ENCODE results near the gene MYH7.

MYH7 gene

DNA sequence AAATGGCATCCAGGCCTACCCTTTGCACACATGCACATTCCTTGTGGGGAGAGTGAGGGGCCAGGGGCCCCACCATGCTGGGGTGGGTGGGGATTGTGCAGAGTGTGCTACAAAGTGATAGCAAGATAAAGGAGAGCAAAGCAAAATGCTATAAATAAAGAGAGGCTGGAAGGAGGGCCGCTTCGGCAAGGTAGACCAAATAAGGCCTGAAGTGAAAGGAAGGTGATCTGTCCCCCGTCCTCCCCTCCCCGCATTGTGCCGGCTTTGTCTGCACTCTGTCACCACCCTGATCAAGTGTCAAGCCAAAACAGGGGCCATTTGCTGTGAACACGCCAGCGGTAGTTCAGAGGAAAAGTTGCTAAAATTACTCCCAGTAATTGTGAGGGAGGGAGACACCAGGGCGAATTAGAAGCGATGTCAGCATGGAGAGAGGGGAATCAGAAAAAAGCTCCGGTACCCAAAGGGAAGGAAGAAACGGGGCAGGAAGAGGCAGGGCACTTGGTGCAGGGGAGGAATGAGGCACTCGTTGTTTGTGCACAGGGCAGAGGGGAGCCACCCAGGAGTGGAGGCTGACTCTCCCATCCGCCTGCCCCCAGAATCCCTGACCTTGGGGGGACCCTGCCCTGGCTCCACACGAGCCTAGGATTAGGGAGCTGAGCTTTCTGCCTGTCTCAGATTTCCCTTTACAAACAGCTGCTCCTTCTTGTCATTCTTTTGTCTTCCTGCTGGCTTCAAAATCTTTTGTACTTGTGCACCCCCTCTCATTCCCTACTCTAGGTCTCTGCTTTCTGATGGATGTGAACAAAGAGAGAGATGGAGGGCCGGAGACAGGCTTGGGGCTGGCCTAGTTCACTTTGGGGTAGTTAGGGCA, 2.9 kb upstream of the MYH7 start:
- Histone ChIP-seq H3K4me2 (ENCODE audit: low read depth, low read length, poor library complexity, severe bottlenecking) (no peak overlapping the region), H3K4me3 (ENCODE audit: insufficient read depth, low read length, poor library complexity, severe bottlenecking) (no peak overlapping the region), H4K20me1 (ENCODE audit: low read depth, low read length) (no peaks in the 10 kb centered on the region), H3K9me2 (replicated peaks; ENCODE audit: insufficient read depth, low read length) (no peaks in the 10 kb centered on the region), H3K36me3 (ENCODE audit: low read length) (no peaks in the 10 kb centered on the region), H3K27ac (ENCODE audit: low read depth, low read length) (no peak overlapping the region), H3K79me2 (ENCODE audit: insufficient read depth, low read length) (no peaks in the 10 kb centered on the region), H3K9me3 (ENCODE audit: insufficient read depth, low read length) (no peaks in the 10 kb centered on the region), H3K9ac (ENCODE audit: low read length) (no peak overlapping the region), H2AFZ (ENCODE audit: low read depth, low read length, severe bottlenecking) (no peak overlapping the region), H3K27me3 (ENCODE audit: low read length) (no peaks in the 10 kb centered on the region), H3F3A (ENCODE audit: insufficient read depth) (no peaks in the 10 kb centered on the region)
- TF ChIP-seq, protein P1, sequence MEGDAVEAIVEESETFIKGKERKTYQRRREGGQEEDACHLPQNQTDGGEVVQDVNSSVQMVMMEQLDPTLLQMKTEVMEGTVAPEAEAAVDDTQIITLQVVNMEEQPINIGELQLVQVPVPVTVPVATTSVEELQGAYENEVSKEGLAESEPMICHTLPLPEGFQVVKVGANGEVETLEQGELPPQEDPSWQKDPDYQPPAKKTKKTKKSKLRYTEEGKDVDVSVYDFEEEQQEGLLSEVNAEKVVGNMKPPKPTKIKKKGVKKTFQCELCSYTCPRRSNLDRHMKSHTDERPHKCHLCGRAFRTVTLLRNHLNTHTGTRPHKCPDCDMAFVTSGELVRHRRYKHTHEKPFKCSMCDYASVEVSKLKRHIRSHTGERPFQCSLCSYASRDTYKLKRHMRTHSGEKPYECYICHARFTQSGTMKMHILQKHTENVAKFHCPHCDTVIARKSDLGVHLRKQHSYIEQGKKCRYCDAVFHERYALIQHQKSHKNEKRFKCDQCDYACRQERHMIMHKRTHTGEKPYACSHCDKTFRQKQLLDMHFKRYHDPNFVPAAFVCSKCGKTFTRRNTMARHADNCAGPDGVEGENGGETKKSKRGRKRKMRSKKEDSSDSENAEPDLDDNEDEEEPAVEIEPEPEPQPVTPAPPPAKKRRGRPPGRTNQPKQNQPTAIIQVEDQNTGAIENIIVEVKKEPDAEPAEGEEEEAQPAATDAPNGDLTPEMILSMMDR (IDR thresholded peaks at IDR 0.05; ENCODE audit: insufficient read depth, low read length, poor library complexity, severe bottlenecking), result no peak
- no peak for TF ChIP-seq EZH2phosphoT487 (conservative IDR thresholded peaks at IDR 0.05; ENCODE audit: low read length)

DNA sequence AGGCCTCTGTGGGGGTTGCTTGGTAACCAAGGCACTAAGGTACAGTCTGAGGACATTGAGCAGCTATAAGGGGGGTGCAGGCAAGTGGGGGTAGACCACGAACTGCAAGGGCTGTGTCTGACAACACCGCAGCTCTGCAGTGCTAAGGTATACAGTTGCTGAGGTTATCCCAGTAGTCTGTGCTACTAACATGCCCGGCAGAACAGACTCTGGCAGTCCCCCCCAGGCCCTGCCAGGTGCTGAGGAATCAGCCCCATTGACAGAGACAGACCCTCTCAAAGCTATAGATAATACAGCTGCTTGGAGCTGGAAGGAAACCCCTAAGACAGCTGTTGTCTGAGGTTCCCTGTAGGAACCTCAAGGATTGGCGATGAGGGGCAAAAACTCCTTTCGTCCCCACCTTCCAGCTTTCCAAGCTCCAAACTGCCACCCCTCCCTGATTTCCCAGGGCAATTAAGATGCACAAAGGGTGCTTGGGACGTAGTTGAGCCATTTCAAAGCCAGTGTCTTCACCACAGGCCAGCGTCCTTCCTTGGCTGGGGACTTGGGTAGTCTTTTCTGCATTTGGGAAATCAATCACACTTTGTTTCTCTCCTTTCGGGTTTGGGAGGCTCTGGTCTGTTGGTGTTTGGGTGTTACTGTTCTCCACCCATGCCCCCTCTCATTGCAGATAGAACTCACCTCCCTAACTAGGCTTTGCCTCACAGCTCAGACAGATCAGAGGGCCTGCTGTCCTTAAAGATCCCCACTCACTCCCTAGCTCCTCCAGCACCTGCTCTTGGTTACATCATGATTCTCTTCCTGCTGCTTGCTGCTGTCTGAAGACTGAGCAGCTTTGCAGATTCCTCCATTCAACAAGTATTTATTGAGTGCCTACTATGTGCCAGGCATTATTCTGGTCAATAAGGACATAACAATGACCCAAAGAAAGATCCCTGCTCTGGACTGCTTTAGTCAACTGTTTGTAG, 2.0 kb upstream of the MYH7 start:
- Histone ChIP-seq H3F3A (ENCODE audit: insufficient read depth) (no peaks in the 10 kb centered on the region), H3K79me2 (ENCODE audit: insufficient read depth, low read length) (no peaks in the 10 kb centered on the region), H3K36me3 (ENCODE audit: low read length) (no peaks in the 10 kb centered on the region), H2AFZ (ENCODE audit: low read depth, low read length, severe bottlenecking) (no peak overlapping the region), H3K9ac (ENCODE audit: low read length) (no peak overlapping the region), H3K27me3 (ENCODE audit: low read length) (no peaks in the 10 kb centered on the region), H3K27ac (ENCODE audit: low read depth, low read length) (no peak overlapping the region), H4K20me1 (ENCODE audit: low read depth, low read length) (no peaks in the 10 kb centered on the region), H3K4me3 (ENCODE audit: insufficient read depth, low read length, poor library complexity, severe bottlenecking) (no peak overlapping the region), H3K9me2 (replicated peaks; ENCODE audit: insufficient read depth, low read length) (no peaks in the 10 kb centered on the region), H3K9me3 (ENCODE audit: insufficient read depth, low read length) (no peaks in the 10 kb centered on the region), H3K4me2 (ENCODE audit: low read depth, low read length, poor library complexity, severe bottlenecking) (no peak overlapping the region)
- no peak for TF ChIP-seq EZH2phosphoT487 (conservative IDR thresholded peaks at IDR 0.05; ENCODE audit: low read length)
- TF ChIP-seq, protein P1 (IDR thresholded peaks at IDR 0.05; ENCODE audit: insufficient read depth, low read length, poor library complexity, severe bottlenecking), result no peak

DNA sequence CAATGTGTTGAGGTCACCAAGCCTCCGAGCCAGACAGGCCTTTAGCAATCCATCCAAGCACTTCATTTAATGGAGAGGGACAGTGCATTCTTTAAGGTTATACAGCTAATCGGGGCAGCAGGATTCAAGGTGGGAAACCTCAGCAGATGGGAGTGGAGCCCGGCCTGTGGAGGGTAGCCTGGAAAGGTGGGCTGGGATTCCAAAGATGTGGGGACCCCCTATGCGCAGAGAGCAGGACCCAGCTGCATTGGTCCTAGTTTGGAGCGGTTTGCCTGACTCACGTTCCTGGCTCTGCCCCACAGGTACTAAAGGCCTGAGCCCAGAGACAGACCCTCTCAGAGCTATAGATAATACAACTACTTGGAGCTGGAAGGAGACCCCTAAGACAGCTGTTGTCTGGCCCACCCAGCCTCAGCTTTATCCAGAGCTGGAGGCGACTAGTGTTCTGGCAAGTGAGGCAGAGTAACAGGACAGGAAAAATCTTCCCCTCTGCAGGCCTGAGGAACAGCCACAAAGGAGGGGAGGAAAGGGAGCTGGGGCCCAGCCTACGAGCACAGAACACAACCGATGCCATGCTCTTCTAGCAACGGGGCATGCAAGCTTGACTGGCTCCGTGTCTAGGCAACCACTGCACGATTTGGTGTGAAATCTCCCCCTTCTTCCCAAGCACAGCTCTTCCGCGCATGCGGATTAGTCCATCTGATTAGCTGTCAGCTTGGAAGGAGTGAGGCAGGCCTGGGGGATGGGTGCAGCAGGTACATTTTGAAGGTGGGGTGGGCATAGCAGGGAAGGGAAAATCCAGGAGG, 1.1 kb upstream of the MYH7 start:
- no peaks in the 10 kb centered on the region for H4K20me1 ChIP-seq (ENCODE audit: low read depth, low read length)
- no peaks in the 10 kb centered on the region for H3K9me2 ChIP-seq (replicated peaks; ENCODE audit: insufficient read depth, low read length)
- H3K9me3 ChIP-seq (ENCODE audit: insufficient read depth, low read length), result no peaks in the 10 kb centered on the region
- H3K4me3 ChIP-seq (ENCODE audit: insufficient read depth, low read length, poor library complexity, severe bottlenecking), result no peak overlapping the region
- no peak overlapping the region for H3K27ac ChIP-seq (ENCODE audit: low read depth, low read length)
- H3K27me3 ChIP-seq (ENCODE audit: low read length), result no peaks in the 10 kb centered on the region
- TF ChIP-seq EZH2phosphoT487 (conservative IDR thresholded peaks at IDR 0.05; ENCODE audit: low read length), result no peak
- TF ChIP-seq, protein P1 (IDR thresholded peaks at IDR 0.05; ENCODE audit: insufficient read depth, low read length, poor library complexity, severe bottlenecking), result no peak
- H3K9ac ChIP-seq (ENCODE audit: low read length), result no peak overlapping the region
- no peak overlapping the region for H2AFZ ChIP-seq (ENCODE audit: low read depth, low read length, severe bottlenecking)
- H3F3A ChIP-seq (ENCODE audit: insufficient read depth), result no peaks in the 10 kb centered on the region
- no peaks in the 10 kb centered on the region for H3K36me3 ChIP-seq (ENCODE audit: low read length)
- no peak overlapping the region for H3K4me2 ChIP-seq (ENCODE audit: low read depth, low read length, poor library complexity, severe bottlenecking)
- no peaks in the 10 kb centered on the region for H3K79me2 ChIP-seq (ENCODE audit: insufficient read depth, low read length)
